Gastroesophageal sphincter (tissue), 3 donors: Measurements from ENCODE around the gene TMEM252.

Experiments
- CTCF ChIP-seq, 4 experiments: fragments of 200-600 bp in 2 of 4; fragments of 450-650 bp in 2 of 4; sonication (generic) in 1 of 4; IDR thresholded peaks; one replicate each; pipeline ENCODE4 v1.5.1; 2017 to 2019; ENCODE audit warnings: antibody characterized with exemption in 4 of 4, mild to moderate bottlenecking in 2 of 4, moderate library complexity in 2 of 4
- EP300 ChIP-seq: sonication (generic); formaldehyde crosslinking; IDR thresholded peaks from one replicate; pipeline ENCODE4 v1.6.1; 2017; ENCODE audit warnings: antibody characterized with exemption, mild to moderate bottlenecking
- POLR2A ChIP-seq, 2 donors: fragments of 450-650 bp; IDR thresholded peaks; one replicate each; pipeline ENCODE4 v1.6.1; 2017; ENCODE audit warnings: antibody characterized with exemption in 2 of 2, mild to moderate bottlenecking in 2 of 2, moderate library complexity in 1 of 2
- POLR2AphosphoS5 ChIP-seq: sonication (generic); formaldehyde crosslinking; IDR thresholded peaks from one replicate; pipeline ENCODE4 v1.6.1; 2017; ENCODE audit warnings: antibody characterized with exemption

DNA sequence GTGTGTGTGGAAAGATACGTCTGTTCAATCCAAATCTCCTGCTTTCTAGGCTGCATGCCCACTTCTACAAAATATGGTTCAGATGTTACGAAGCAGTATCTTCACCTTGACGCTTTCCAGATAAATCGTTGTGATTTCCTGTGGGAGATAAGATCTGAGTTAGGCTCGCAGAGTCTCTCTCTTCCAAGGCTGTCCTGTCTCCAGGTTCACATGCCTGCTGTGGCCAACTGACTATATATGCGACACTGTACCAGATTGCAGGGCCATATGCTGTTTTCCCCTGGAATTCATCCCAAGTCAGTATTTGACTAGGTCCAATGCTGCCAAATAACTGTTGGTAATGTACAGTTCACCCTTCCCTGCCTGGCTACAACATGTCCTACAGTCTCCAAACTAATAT lies 47.9 kb downstream of the TMEM252 start:
- TF ChIP-seq CTCF (IDR thresholded peaks at IDR 0.05) (no peak), POLR2A (IDR thresholded peaks at IDR 0.05) (no peak), POLR2AphosphoS5 (no peak), EP300 (no peak)
